ENCODE measurements around the gene OR14I1.

The OR14I1 gene

DNA sequence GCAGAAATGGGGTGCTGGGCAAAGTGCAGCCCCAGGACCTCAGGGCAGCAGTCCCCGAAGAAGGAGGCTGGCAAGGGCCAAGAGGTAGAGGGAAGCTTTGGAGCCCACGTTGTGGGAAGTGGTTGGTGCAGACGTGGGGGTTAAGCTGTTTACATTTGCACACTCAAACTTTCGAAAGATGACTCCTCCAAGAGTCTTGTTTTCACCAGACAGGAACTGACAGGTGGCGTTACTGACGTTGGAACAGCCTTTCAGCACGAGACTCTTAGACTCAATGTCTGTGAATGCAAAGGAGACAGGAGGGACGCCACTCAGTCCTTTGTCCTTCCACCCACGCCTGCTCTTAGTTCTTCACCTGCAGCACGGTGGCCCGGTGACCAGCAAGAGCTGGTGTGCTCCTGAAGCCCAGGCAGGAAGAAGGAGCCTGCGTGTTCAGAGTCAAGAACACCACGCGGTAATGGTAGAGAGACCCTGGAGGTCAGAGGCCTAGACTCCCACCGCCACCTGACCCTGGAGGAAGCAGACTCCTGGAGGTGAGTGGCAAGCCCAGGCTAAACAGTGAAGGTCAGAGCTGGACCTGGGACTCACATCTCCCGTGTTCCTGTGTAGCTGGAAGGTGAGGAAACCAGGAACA lies 37.1 kb upstream of the OR14I1 start:
- no peak overlapping the region for H3K4me2 ChIP-seq (ENCODE audit: low read depth, low read length, poor library complexity, severe bottlenecking)
- H4K20me1 ChIP-seq (ENCODE audit: low read depth, low read length), result no peaks in the 10 kb centered on the region
- H3K79me2 ChIP-seq (ENCODE audit: insufficient read depth, low read length), result no peaks in the 10 kb centered on the region
- H3K9me3 ChIP-seq (ENCODE audit: insufficient read depth, low read length), result no peaks in the 10 kb centered on the region
- H3F3A ChIP-seq (ENCODE audit: insufficient read depth), result no peaks in the 10 kb centered on the region
- H3K4me3 ChIP-seq (ENCODE audit: insufficient read depth, low read length, poor library complexity, severe bottlenecking), result no peak overlapping the region
- no peak overlapping the region for H3K9ac ChIP-seq (ENCODE audit: low read length)
- H2AFZ ChIP-seq (ENCODE audit: low read depth, low read length, severe bottlenecking), result no peak overlapping the region
- no peaks in the 10 kb centered on the region for H3K27me3 ChIP-seq (ENCODE audit: low read length)
- no peaks in the 10 kb centered on the region for H3K36me3 ChIP-seq (ENCODE audit: low read length)
- TF ChIP-seq EZH2phosphoT487 (conservative IDR thresholded peaks at IDR 0.05; ENCODE audit: low read length), result no peak
- TF ChIP-seq, protein P1, sequence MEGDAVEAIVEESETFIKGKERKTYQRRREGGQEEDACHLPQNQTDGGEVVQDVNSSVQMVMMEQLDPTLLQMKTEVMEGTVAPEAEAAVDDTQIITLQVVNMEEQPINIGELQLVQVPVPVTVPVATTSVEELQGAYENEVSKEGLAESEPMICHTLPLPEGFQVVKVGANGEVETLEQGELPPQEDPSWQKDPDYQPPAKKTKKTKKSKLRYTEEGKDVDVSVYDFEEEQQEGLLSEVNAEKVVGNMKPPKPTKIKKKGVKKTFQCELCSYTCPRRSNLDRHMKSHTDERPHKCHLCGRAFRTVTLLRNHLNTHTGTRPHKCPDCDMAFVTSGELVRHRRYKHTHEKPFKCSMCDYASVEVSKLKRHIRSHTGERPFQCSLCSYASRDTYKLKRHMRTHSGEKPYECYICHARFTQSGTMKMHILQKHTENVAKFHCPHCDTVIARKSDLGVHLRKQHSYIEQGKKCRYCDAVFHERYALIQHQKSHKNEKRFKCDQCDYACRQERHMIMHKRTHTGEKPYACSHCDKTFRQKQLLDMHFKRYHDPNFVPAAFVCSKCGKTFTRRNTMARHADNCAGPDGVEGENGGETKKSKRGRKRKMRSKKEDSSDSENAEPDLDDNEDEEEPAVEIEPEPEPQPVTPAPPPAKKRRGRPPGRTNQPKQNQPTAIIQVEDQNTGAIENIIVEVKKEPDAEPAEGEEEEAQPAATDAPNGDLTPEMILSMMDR (IDR thresholded peaks at IDR 0.05; ENCODE audit: insufficient read depth, low read length, poor library complexity, severe bottlenecking), result no peak
- no peak overlapping the region for H3K27ac ChIP-seq (ENCODE audit: low read depth, low read length)
- no peaks in the 10 kb centered on the region for H3K9me2 ChIP-seq (replicated peaks; ENCODE audit: insufficient read depth, low read length)

DNA sequence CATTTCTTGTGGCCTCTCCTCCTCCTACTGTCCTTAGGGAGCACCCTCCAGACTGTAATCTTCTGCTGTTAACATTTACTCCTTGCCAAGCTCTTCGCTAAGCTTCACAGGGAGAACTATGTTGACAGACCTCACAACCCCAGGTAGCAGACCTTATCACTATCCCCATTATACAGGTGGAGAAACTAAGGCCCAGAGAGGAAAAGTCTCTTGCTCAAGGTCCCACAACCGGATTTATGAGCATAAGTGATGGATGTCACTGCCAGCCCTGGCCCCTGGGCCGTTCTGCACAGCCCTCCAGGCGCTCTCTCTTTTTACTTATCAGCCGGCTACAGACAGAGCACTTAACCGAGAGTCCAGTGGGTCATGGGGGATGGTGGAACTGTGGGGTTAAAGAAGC lies 34.9 kb upstream of the OR14I1 start:
- Histone ChIP-seq H4K20me1 (ENCODE audit: low read depth, low read length) (no peaks in the 10 kb centered on the region), H3K4me3 (ENCODE audit: insufficient read depth, low read length, poor library complexity, severe bottlenecking) (no peak overlapping the region), H3K27me3 (ENCODE audit: low read length) (no peaks in the 10 kb centered on the region), H3K9me2 (replicated peaks; ENCODE audit: insufficient read depth, low read length) (no peaks in the 10 kb centered on the region), H3K79me2 (ENCODE audit: insufficient read depth, low read length) (no peaks in the 10 kb centered on the region), H3K36me3 (ENCODE audit: low read length) (no peaks in the 10 kb centered on the region), H3K9me3 (ENCODE audit: insufficient read depth, low read length) (no peaks in the 10 kb centered on the region), H3K27ac (ENCODE audit: low read depth, low read length) (no peak overlapping the region), H3K9ac (ENCODE audit: low read length) (no peak overlapping the region), H3K4me2 (ENCODE audit: low read depth, low read length, poor library complexity, severe bottlenecking) (no peak overlapping the region), H3F3A (ENCODE audit: insufficient read depth) (no peaks in the 10 kb centered on the region), H2AFZ (ENCODE audit: low read depth, low read length, severe bottlenecking) (no peak overlapping the region)
- TF ChIP-seq, protein P1 (IDR thresholded peaks at IDR 0.05; ENCODE audit: insufficient read depth, low read length, poor library complexity, severe bottlenecking), result no peak
- TF ChIP-seq EZH2phosphoT487 (conservative IDR thresholded peaks at IDR 0.05; ENCODE audit: low read length), result no peak

DNA sequence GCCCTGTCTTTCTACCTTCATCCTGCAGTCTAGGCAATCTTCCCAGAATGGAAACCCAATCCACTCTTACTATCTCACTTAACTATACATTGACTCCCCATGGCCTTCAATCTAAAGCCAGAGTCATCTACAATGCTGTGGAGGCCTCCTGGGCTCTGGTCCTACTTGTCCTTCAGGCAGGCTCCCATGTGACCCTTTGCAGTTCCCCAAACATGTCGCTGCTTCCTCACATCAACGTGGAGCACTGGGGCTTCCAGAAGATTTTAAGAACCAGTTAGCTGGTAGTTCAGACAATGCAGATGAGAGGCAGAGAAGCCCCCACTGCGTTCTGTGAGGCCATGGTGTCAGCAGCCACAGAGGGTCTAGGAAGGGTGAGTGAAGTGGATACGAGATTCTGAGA lies 34.4 kb upstream of the OR14I1 start:
- no peaks in the 10 kb centered on the region for H3F3A ChIP-seq (ENCODE audit: insufficient read depth)

More for the DNA sequence above, 34.4 kb upstream of the OR14I1 start:
- Histone ChIP-seq H3K4me3 (ENCODE audit: insufficient read depth, low read length, poor library complexity, severe bottlenecking) (no peak overlapping the region), H3K9me2 (replicated peaks; ENCODE audit: insufficient read depth, low read length) (no peaks in the 10 kb centered on the region), H3K4me2 (ENCODE audit: low read depth, low read length, poor library complexity, severe bottlenecking) (no peak overlapping the region), H3K79me2 (ENCODE audit: insufficient read depth, low read length) (no peaks in the 10 kb centered on the region), H3K36me3 (ENCODE audit: low read length) (no peaks in the 10 kb centered on the region), H4K20me1 (ENCODE audit: low read depth, low read length) (no peaks in the 10 kb centered on the region), H2AFZ (ENCODE audit: low read depth, low read length, severe bottlenecking) (no peak overlapping the region), H3K9me3 (ENCODE audit: insufficient read depth, low read length) (no peaks in the 10 kb centered on the region), H3K27me3 (ENCODE audit: low read length) (no peaks in the 10 kb centered on the region), H3K27ac (ENCODE audit: low read depth, low read length) (no peak overlapping the region), H3K9ac (ENCODE audit: low read length) (no peak overlapping the region)
- TF ChIP-seq, protein P1 (IDR thresholded peaks at IDR 0.05; ENCODE audit: insufficient read depth, low read length, poor library complexity, severe bottlenecking), result no peak
- no peak for TF ChIP-seq EZH2phosphoT487 (conservative IDR thresholded peaks at IDR 0.05; ENCODE audit: low read length)
